Tibial nerve (tissue), 4 donors: Measurements from ENCODE around the gene KIAA0319L.

ENCODE experiments used
- CTCF ChIP-seq, 5 experiments: fragments of 200-600 bp in 3 of 5; fragments of 450-650 bp in 2 of 5; sonication (generic) in 3 of 5; IDR thresholded peaks; one replicate each; pipeline ENCODE4 v1.5.1; 2016 to 2019; ENCODE audit warnings: antibody characterized with exemption in 5 of 5, mild to moderate bottlenecking in 3 of 5, moderate library complexity in 2 of 5
- EP300 ChIP-seq, 2 donors: sonication (generic); formaldehyde crosslinking; IDR thresholded peaks; one replicate each; pipeline ENCODE4 v1.6.1; 2017; ENCODE audit warnings: antibody characterized with exemption in 2 of 2, mild to moderate bottlenecking in 1 of 2
- POLR2A ChIP-seq, 2 donors: fragments of 450-650 bp; IDR thresholded peaks; one replicate each; pipeline ENCODE4 v1.6.1; 2017; ENCODE audit warnings: antibody characterized with exemption in 2 of 2, mild to moderate bottlenecking in 2 of 2, moderate library complexity in 2 of 2

- no peak for TF ChIP-seq CTCF (IDR thresholded peaks at IDR 0.05)
- no peak for TF ChIP-seq POLR2A (IDR thresholded peaks at IDR 0.05)
- TF ChIP-seq EP300 (IDR thresholded peaks at IDR 0.05) = no peak
These were observed 58.0 kb downstream of the KIAA0319L start for GRCh38 chr1:35499231-35499630.
